A549 (cell line): ENCODE data around the gene GZF1.

Experiments used
- CEBPB ChIP-seq, 2 experiments: fragments of >200 bp in 1 of 2; sonication (Bioruptor Twin) in 1 of 2; formaldehyde crosslinking in 1 of 2; IDR thresholded peaks; 2 replicates each; pipeline ENCODE4 v1.6.1; 2012 to 2016
- CHD2 ChIP-seq: fragments of 150-350 bp; IDR thresholded peaks from 2 replicates; pipeline ENCODE4 v1.6.1; 2014; ENCODE audit warnings: low read length; ENCODE audit not compliant: partially characterized antibody
- CTCF ChIP-seq: fragments of >200 bp; sonication (Bioruptor Twin); formaldehyde crosslinking; IDR thresholded peaks from 3 replicates; pipeline ENCODE4 v1.5.1; 2016
- HOXA7 ChIP-seq: fragments of 250-450 bp; sonication (Bioruptor Pico); IDR thresholded peaks from 2 replicates; pipeline ENCODE4 v1.5.0; 2020; ENCODE audit warnings: mild to moderate bottlenecking, moderate library complexity
- JUN ChIP-seq, 2 experiments: fragments of >200 bp; sonication (Bioruptor Twin); formaldehyde crosslinking; IDR thresholded peaks; 2 replicates in 1 of 2; 3 replicates in 1 of 2; pipeline ENCODE4 v1.6.1; 2016 to 2017
- PBX3 ChIP-seq: IDR thresholded peaks from 2 replicates; pipeline ENCODE4 v1.6.1; 2012
- POLR2A ChIP-seq: IDR thresholded peaks from 2 replicates; pipeline ENCODE4 v1.6.1; 2012; ENCODE audit warnings: mild to moderate bottlenecking, low read length
- POLR2AphosphoS2 ChIP-seq: conservative IDR thresholded peaks from 2 replicates; pipeline ENCODE4 v1.6.1; 2012; ENCODE audit warnings: low read length, improper control_type of control experiment, inconsistent platforms
- REST ChIP-seq: fragments of 200-600 bp; sonication (generic); IDR thresholded peaks from 2 replicates; pipeline ENCODE4 v1.6.1; 2016; ENCODE audit warnings: antibody characterized with exemption, mild to moderate bottlenecking, moderate library complexity
- RNF2 ChIP-seq: fragments of 200-600 bp; sonication (generic); IDR thresholded peaks from 2 replicates; pipeline ENCODE4 v1.6.1; 2016; ENCODE audit warnings: low read depth, mild to moderate bottlenecking, antibody characterized with exemption, moderate library complexity, borderline replicate concordance
- TP53 ChIP-seq: fragments of 250-450 bp; sonication (Bioruptor Pico); IDR thresholded peaks from 2 replicates; pipeline ENCODE4 v1.5.0; 2021; ENCODE audit warnings: mild to moderate bottlenecking, moderate library complexity
- ZC3H11A ChIP-seq: fragments of 450-650 bp; IDR thresholded peaks from 2 replicates; pipeline ENCODE4 v1.6.1; 2014; ENCODE audit warnings: antibody characterized with exemption, mild to moderate bottlenecking

- TF ChIP-seq JUN (IDR thresholded peaks at IDR 0.05) (no peak), PBX3 (no peak), CEBPB (IDR thresholded peaks at IDR 0.05) (no peak), CHD2 (no peak), CTCF (no peak), ZC3H11A (no peak), TP53 (CRISPR knock-in tag) (no peak), HOXA7 (CRISPR knock-in tag) (no peak), RNF2 (no peak), REST (no peak), POLR2A (no peak), POLR2AphosphoS2 (no peak)
These were observed 52.7 kb downstream of the GZF1 start for GRCh38 chr20:23414526-23415188.
